HG03103 (cell line): ENCODE results near the gene ZYG11B.
A peak's percentile ranks its signal among the peaks of the same experiment; 100 is the strongest.
"Not testable (repeated sequence)": the region's sequence is repeated elsewhere in the genome, so short reads cannot be mapped to it uniquely, and the experiment has no call there.

ENCODE experiments used
- ATAC-seq: cut with Tn5 transposase; IDR thresholded peaks from one replicate; pipeline ENCODE4 v1.9.1; 2021; ENCODE audit warnings: low read depth; ENCODE audit not compliant: unreplicated experiment

The ZYG11B gene

DNA sequence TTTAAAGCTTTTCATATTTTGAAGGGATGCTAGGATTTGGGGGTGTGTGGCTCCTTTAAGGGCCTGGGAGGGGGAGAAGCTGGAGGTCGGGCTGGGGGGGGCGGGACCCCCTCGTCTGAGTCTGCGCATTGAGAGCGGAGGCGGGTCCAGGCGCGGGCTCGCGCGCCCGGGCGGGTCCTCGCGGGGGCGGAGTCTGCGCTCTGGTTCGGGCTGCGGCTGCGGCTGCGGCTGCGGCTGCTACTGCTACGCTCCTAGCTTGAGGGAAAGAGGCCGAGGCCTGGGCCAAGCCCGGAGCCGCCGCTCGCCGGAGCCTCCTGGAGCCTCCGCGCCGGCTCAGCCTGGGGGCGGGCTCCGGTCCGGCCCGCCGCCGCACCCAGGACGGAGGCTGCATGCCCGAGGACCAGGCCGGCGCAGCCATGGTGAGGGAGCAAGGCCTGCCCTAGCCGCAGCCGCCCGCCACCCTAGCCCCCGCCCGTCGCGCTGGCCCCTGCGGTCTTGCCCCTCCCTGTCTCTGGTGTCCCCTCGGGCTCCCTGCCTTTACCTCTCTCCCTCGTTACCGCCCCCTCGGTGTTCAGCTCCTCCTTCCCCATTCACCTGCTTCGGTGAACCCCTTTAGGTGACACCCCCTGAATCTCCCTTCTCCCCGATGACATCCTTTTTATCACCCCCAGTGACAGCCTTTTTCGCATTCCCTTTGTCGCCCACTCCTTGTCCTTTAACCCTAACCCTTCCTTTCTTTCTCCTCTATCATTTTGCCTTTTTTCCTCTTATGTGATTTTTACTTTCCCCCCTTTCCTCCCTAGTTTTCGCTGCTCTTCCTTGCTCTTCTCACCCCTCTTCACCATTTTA lies at the start of gene ZYG11B:
ZYG11B (plus strand) TSS at position 189 of the 849 bp plus-strand sequence; CDS start at position 390, 201 bp downstream.
- ATAC-seq, result peak; percentile 83

GRCh38 chr1:52677076-52677806 lies 49.0 kb upstream of the ZYG11B start:
- ATAC-seq, result no peak

DNA sequence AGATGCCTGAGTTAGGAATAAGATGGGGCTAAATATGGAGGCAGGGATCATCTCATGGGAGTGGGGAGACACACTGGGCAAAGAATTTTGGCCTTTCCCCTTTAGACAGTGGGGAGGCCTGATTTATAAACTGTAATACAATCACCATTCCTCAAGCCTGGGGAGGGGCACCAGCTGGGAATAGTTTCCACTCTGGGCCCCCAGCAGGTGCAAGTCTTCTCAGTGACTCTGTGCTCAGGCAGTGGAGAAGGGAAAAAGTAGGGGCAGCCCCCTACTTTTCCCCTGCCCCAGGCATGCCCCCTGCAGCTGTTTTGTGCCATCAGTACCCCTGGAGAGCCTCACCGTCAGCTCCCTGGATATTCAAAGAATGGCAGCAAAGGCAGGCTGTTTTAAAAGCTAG lies 47.2 kb upstream of the ZYG11B start:
- ATAC-seq, result no peak

- no peak for ATAC-seq
Measured at GRCh38 chr1:52679498-52679897, 46.8 kb upstream of the ZYG11B start.

DNA sequence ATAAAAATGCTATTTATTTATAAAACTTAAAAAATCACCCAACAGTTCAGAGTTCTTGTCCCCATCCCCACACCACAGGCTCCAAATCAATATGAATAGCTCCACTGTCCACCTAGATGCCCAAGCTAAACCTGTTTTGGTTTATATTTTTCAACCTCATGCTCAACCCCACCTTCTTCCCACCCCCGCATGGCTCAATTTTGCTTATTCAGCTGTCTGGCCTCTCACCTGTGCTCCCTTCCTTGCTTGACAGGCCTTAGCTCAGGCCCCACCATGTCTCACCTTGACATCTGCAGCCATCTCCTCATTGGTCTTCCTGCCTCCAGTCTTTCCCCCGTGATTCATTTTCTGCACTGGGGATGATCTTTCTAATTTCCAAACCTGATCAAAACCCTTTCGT lies 45.9 kb upstream of the ZYG11B start:
- no peak for ATAC-seq

DNA sequence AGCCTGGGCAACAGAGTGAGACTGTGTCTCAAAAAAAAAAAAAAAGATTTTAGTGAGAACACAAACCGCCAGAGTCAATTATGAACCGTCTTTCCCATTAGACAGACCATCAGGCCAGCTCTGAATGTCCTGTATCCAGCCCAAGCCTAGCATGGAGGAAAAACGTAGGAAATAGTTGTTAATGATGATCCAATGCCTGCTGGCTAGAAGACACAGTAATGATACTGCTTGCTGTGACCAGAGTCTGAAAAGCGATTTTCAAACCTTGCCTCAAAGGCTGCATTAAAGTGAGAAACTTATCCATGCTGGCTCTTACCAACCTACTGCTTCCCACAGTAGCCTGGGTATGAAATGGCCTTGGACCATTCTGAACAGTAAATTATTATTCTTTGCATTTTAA lies 45.1 kb upstream of the ZYG11B start:
- ATAC-seq, result no peak

- no peak for ATAC-seq
Measured at GRCh38 chr1:52683367-52683940, 42.8 kb upstream of the ZYG11B start.

GRCh38 chr1:52684545-52684944 lies 41.7 kb upstream of the ZYG11B start:
- no peak for ATAC-seq

DNA sequence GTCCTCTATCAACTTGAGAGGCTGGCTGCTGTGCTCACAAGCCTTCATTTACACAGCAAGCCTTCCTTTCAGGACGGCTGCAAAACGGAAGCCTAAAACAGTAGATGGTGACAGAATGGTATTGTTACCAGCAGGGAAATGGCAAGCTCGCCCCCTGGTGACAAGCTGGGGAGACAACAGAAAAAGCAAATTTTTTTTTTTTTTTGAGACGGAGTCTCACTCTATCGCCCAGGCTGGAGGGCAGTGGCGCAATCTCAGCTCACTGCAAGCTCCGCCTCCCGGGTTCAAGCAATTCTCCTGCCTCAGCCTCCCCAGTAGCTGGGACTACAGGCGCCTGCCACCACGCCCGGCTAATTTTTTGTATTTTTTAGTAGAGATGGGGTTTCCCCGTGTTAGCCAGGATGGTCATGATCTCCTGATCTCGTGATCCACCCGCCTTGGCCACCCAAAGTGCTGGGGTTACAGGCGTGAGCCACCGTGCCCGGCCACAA lies 39.9 kb upstream of the ZYG11B start:
- peak; percentile 58 for ATAC-seq

DNA sequence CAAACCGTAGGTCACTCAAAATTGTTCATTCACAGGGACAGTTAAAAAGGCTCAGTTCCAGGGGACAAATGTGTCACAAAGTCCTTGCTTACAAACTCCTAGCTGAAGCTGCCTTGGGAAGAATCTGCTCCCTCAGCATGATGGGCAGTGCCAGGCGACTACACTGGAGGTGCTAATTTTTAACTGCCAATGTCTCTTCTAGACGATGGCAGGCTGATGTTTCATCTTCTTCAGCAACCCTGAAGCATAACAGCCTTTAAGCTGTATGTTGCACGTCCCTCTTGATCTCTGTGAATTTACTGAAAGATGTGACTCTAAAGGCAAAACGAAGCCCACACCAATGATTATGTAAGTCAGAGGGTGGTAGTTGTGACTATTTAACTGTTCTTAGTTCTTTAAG lies 39.4 kb upstream of the ZYG11B start:
- no peak for ATAC-seq

DNA sequence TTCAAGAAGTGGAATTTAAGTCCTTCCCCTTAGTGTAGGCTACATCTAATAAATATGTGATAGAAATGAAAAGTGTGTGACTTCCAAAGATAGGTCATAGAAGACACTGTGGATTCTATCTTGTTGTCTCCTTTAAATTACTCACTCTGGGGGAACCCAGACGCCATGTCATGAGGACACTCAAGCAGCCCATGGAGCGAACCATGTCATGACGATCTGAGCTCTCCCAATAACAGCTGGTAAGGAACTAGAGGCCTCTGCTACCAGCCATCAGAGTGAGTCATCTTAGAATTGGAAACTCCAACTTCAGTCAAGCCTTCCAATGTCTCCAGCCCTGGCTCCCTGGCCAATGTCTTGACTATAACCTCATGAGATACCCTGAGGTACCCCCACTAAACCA lies 34.4 kb upstream of the ZYG11B start:
- no peak for ATAC-seq

DNA sequence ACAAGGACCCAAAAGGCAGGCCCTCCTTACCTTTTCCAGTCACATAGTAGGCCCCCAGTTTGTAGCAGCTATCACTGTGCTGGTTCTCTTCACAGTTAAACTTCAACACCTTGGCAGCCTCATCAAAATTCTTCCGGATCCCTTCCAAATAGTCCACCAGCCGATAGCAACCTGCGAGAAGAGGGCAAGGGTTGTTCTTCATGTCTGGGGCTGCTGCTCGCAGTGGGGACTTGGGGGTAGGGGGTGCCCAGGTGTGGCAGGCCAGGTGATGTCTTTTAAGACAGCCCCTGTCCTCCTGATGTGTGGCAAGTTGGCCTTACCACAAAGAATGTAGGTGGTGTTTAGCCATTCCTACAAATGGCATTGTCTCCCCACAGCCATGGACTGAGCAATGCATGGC lies 33.6 kb upstream of the ZYG11B start:
- ATAC-seq, result no peak

DNA sequence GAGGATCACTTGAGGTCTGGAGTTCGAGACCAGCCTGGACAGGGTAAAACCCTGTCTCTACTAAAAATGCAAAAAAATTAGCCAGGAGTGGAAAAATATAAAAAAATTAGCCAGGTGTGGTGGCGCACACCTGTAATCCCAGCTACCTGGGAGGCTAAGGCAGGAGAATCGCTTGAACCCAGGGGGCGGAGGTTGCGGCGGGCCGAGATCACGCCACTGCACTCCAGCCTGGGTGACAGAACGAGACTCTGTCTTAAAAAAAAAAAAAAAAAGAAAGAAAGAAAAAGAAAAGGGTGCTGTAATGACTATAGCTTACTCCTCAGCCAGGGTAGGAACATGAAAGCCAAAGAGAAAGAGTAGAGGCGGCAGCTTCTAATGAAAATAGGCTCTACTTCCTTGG lies 32.9 kb upstream of the ZYG11B start:
- ATAC-seq, result not testable (repeated sequence)

DNA sequence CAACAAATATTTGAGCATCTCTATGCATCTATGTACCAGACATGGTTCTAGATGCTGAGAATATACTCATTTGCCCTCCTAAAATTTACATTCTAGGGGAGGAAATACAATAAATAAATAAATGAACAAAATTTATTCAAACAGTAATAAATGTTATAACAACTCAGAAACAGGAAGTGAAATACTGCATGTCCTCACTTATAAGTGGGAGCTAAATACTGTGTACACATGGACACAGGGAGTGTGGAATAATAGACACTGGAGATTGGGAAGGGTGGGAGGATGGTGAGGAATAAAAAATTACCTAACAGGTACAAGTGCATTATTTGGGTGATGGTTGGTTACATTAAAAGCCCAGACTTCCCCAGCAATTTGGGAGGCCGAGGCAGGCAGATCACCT lies 32.4 kb upstream of the ZYG11B start:
- no peak for ATAC-seq

DNA sequence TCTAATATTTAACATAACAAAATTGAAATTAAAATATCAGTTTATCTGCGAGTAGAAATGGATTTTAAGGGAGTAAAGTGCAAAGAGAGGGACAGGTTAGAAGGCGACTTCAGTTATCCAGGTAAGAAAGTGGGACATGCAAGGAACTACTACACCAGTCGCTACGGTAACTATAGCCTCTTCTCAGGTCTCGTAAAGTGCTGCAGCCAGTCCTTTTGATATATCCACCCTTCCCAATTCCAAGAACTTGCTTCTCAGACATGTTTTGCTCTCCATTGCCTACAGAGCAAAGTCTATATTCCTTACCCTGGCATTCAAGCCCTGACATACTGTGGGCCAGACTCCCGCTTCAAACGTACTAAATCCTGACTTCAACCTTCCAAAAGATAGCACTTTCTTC lies 30.6 kb upstream of the ZYG11B start:
- ATAC-seq, result no peak

- ATAC-seq, result no peak
Measured at GRCh38 chr1:52697795-52698674, 28.2 kb upstream of the ZYG11B start, which contains the start of gene COA7. Gene COA7 (minus strand): TSS chr1:52698347. CDS start chr1:52698326, 21 bp downstream.

GRCh38 chr1:52702886-52703787 lies 23.1 kb upstream of the ZYG11B start:
- ATAC-seq, result peak; percentile 93

DNA sequence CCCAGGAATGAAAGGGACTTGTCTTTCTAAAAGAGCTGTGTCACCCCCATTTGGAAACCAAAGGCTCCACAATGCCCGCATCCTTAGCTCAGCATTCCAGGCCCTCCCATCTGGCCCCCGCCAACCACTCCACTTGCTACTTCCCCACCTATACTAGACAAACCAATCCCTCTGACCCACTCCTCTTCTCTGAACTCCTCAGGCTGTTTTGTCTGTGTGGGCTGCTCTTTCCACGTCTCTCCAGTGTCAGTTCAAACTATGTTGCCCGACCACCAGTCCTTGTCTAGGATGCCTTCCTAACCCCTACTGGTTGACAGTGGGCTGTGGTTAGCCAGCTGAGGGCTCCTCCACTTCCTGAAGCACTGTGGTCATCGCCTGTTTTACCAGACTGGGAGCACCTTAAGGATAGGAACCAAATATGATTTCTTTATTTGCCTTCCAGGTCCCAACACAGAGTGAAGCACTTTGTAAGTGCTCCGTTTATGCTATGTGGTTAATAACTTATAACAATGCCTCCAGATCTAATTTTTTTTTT lies 20.1 kb upstream of the ZYG11B start:
- no peak for ATAC-seq
